K562 (cell line): ENCODE data around the gene SLC39A11. TPM values are rescaled to one million over a fixed set of nuclear protein-coding genes. Genes with fewer than 3 reads are reported as not detected.

ENCODE experiments used
- ATAC-seq: fragments of 200-7000 bp; cut with Tn5 transposase; 3 replicates; pipeline ENCODE4 v1.9.1; 2020; ENCODE audit warnings: moderate library complexity
- BruUV-seq: library from RNA; stranded (reverse); fragments of 400-500 nt; replicated peaks from 2 replicates; lab custom pipeline; 2021; lab: Mats Ljungman, UMichigan
- CTCF ChIA-PET: fragments of 300-600 bp; formaldehyde crosslinking; extraction: SDS; loops from one replicate; lab custom pipeline; 2021; ENCODE audit warnings: low intra/inter-chr PET ratio; lab: Yijun Ruan, JAX
- POLR2A ChIA-PET: fragments of 300-600, 350-650 bp; sonication (Branson Sonifier 250); formaldehyde crosslinking; extraction: SDS; loops from one replicate; lab custom pipeline; 2021; ENCODE audit warnings: antibody characterized with exemption, inconsistent platforms; lab: Yijun Ruan, JAX
- DNase-seq, 4 experiments: peaks; one replicate each; pipeline versions ENCODE4 v3.0.0 to v3.0.0-alpha.2; 2011 to 2018; ENCODE audit warnings: low spot score in 3 of 4, mixed read lengths in 3 of 4; ENCODE audit errors: extremely low read depth in 1 of 4
- FAIRE-seq: peaks from 2 replicates; lab custom pipeline; 2011; peaks lifted over from hg19 to GRCh38; lab: Jason Lieb, UNC
- H2AFZ ChIP-seq: 2 replicates; pipeline ENCODE4 v1.6.0; 2011; ENCODE audit warnings: low read depth, low read length, control low read depth, inconsistent platforms
- H3K27ac ChIP-seq: fragments of 200-600 bp; 3 replicates; pipeline ENCODE4 v1.8.0; 2011; ENCODE audit warnings: low read depth, mild to moderate bottlenecking, control low read depth, inconsistent platforms, low read length, moderate library complexity, mixed read lengths; ENCODE audit errors: extremely low read depth
- H3K27me3 ChIP-seq, 2 experiments: fragments of 300-600 bp in 1 of 2; 2 replicates in 1 of 2; 3 replicates in 1 of 2; pipeline versions ENCODE4 v1.6.0 to v1.8.0; 2011; ENCODE audit warnings: inconsistent platforms in 2 of 2, low read length in 2 of 2, mild to moderate bottlenecking in 1 of 2, mixed read lengths in 1 of 2, moderate library complexity in 1 of 2; ENCODE audit not compliant: control insufficient read depth in 2 of 2, insufficient read depth in 2 of 2
- H3K36me3 ChIP-seq: fragments of 300-600 bp; 3 replicates; pipeline ENCODE4 v1.8.0; 2011; ENCODE audit warnings: mild to moderate bottlenecking, low read length, inconsistent platforms; ENCODE audit not compliant: control insufficient read depth, insufficient read depth
- H3K4me1 ChIP-seq, 2 experiments: fragments of 200-600 bp in 1 of 2; replicated peaks in 1 of 2; 2 replicates in 1 of 2; 3 replicates in 1 of 2; pipeline versions ENCODE4 v1.5.1 to v1.8.0; 2011; ENCODE audit warnings: inconsistent platforms in 2 of 2, low read length in 2 of 2, mild to moderate bottlenecking in 1 of 2, mixed read lengths in 1 of 2, moderate library complexity in 1 of 2; ENCODE audit not compliant: control insufficient read depth in 2 of 2, insufficient read depth in 2 of 2
- H3K4me2 ChIP-seq: 2 replicates; pipeline ENCODE4 v1.6.1; 2011; ENCODE audit warnings: low read length, control low read depth, inconsistent platforms, mixed read lengths; ENCODE audit not compliant: insufficient read depth
- H3K4me3 ChIP-seq: fragments of 200-600 bp; sonication (generic), shearing (Covaris generic); 2 replicates; pipeline ENCODE4 v1.5.1; 2016; ENCODE audit warnings: control low read depth, inconsistent platforms
- H3K79me2 ChIP-seq: fragments of 200-600 bp; 3 replicates; pipeline ENCODE4 v1.8.0; 2011; ENCODE audit warnings: low read length, inconsistent platforms; ENCODE audit not compliant: control insufficient read depth, insufficient read depth
- H3K9ac ChIP-seq, 2 experiments: 2 replicates each; pipeline versions ENCODE4 v1.6.0 to v1.6.1; 2011; ENCODE audit warnings: low read depth in 2 of 2, low read length in 2 of 2, control low read depth in 1 of 2, inconsistent platforms in 1 of 2, mild to moderate bottlenecking in 1 of 2, mixed read lengths in 1 of 2; ENCODE audit not compliant: insufficient read depth in 1 of 2
- H3K9me1 ChIP-seq: one replicate; pipeline ENCODE4 v1.6.0; 2011; ENCODE audit warnings: inconsistent platforms, mild to moderate bottlenecking, low read length, moderate library complexity; ENCODE audit not compliant: control insufficient read depth, insufficient read depth
- H3K9me3 ChIP-seq: replicated peaks from 2 replicates; pipeline ENCODE4 v1.5.1; 2011; ENCODE audit warnings: low read depth, low read length, inconsistent platforms; ENCODE audit not compliant: control insufficient read depth, insufficient read depth
- H4K20me1 ChIP-seq: replicated peaks from 2 replicates; pipeline ENCODE4 v1.6.1; 2011; ENCODE audit warnings: low read length, inconsistent platforms, mixed read lengths; ENCODE audit not compliant: control insufficient read depth, insufficient read depth
- ETS1 ChIP-seq: conservative IDR thresholded peaks from 2 replicates; pipeline ENCODE4 v1.6.1; 2011; ENCODE audit warnings: low read depth, mild to moderate bottlenecking, low read length; ENCODE audit not compliant: control insufficient read depth
- FOXM1 ChIP-seq, 2 experiments: fragments of 450-650 bp in 1 of 2; sonication (generic) in 1 of 2; formaldehyde crosslinking in 1 of 2; IDR thresholded peaks; 2 replicates each; pipeline versions ENCODE4 v1.6.1 to v1.9.0; 2017 to 2022; ENCODE audit warnings: low read depth in 2 of 2, mild to moderate bottlenecking in 2 of 2, missing genetic modification reagents in 1 of 2, moderate library complexity in 1 of 2
- HMGN3 ChIP-seq: IDR thresholded peaks from 2 replicates; pipeline ENCODE4 v1.6.1; 2011; ENCODE audit warnings: borderline replicate concordance, low read depth, mild to moderate bottlenecking, mixed read lengths, low read length; ENCODE audit not compliant: insufficient read length; ENCODE audit errors: extremely low read depth
- MTA1 ChIP-seq: fragments of 450-650 bp; IDR thresholded peaks from 2 replicates; pipeline ENCODE4 v1.6.1; 2017; ENCODE audit warnings: borderline replicate concordance
- NCOA6 ChIP-seq: fragments of 450-650 bp; IDR thresholded peaks from 2 replicates; pipeline ENCODE4 v1.6.1; 2017; ENCODE audit warnings: mild to moderate bottlenecking
- NFATC3 ChIP-seq: fragments of 450-650 bp; IDR thresholded peaks from 2 replicates; pipeline ENCODE4 v1.6.1; 2017; ENCODE audit warnings: mild to moderate bottlenecking
- NFXL1 ChIP-seq: fragments of 450-650 bp; formaldehyde crosslinking; IDR thresholded peaks from 2 replicates; pipeline ENCODE4 v1.4.0; 2021; ENCODE audit warnings: mild to moderate bottlenecking
- REST ChIP-seq, 2 experiments: fragments of 450-650 bp; formaldehyde crosslinking in 1 of 2; IDR thresholded peaks; 2 replicates each; pipeline versions ENCODE4 v1.4.0 to v1.6.1; 2014 to 2020; ENCODE audit warnings: mild to moderate bottlenecking in 2 of 2, borderline replicate concordance in 1 of 2, low read depth in 1 of 2
- YBX1 ChIP-seq: fragments of 450-650 bp; IDR thresholded peaks from 2 replicates; pipeline ENCODE4 v1.7.1; 2016; ENCODE audit warnings: mild to moderate bottlenecking
- ZFPM2 ChIP-seq: fragments of 250-450 bp; sonication (Bioruptor Pico); IDR thresholded peaks from 2 replicates; pipeline ENCODE4 v1.5.1; 2022; ENCODE audit warnings: mild to moderate bottlenecking
- ZNF24 ChIP-seq: fragments of 450-650 bp; IDR thresholded peaks from 2 replicates; pipeline ENCODE4 v1.6.1; 2016
- ZNF764 ChIP-seq: fragments of 250-450 bp; sonication (Bioruptor Pico); IDR thresholded peaks from 2 replicates; pipeline ENCODE4 v1.4.0; 2020; ENCODE audit warnings: low read depth, mild to moderate bottlenecking, moderate library complexity
- ZZZ3 ChIP-seq: fragments of 450-650 bp; IDR thresholded peaks from 2 replicates; pipeline ENCODE4 v1.6.1; 2016; ENCODE audit warnings: antibody characterized with exemption, mild to moderate bottlenecking, moderate library complexity
- WGBS: fragments of 100-300 bp; shearing (Covaris generic); methylation state at CpG from one replicate; pipeline ENCODE4 v1.1.6; 2016; ENCODE audit warnings: low coverage, mixed read lengths; ENCODE audit not compliant: insufficient coverage; ENCODE audit errors: missing lambda C conversion rate; 5-methylcytosine and 5-hydroxymethylcytosine counted together
- in situ Hi-C: fragments of 300-500 bp; cut with MboI; formaldehyde crosslinking; loops from 4 replicates; pipeline ENCODE4 v1.15.0; 2018; ENCODE audit warnings: inconsistent platforms, mixed read lengths
- intact Hi-C: fragments of 100-400 bp; cut with micrococcal nuclease; formaldehyde crosslinking; loops from 2 replicates; pipeline ENCODE4 v1.14.2; 2022
- polyA plus RNA-seq, 8 experiments: library from polyadenylated mRNA; depleted of rRNA in 4 of 8; stranded (reverse) in 5 of 8; unstranded in 3 of 8; fragments of >200 nt; fragmentation: Nextera tagmentation in 2 of 8; fragmentation: Illumina TruSeq in 1 of 8; extraction: Ambion mirVana in 2 of 8; extraction: Trizol in 1 of 8; gene quantifications; 2 replicates each; pipeline versions ENCODE4 v1.2.1 to v1.2.3, GENCODE V29; 2011 to 2014; ENCODE audit warnings: inconsistent platforms in 1 of 8, missing spikeins in 1 of 8
- total RNA-seq, 7 experiments: library from RNA; depleted of rRNA in 6 of 7; stranded (reverse); fragments of >200 nt in 6 of 7; fragmentation: Illumina TruSeq in 2 of 7; extraction: Trizol in 2 of 7; gene quantifications; 2 replicates each; pipeline versions ENCODE4 v1.2.1 to v1.2.3, GENCODE V29; 2011 to 2021; ENCODE audit warnings: low replicate concordance in 1 of 7

SLC39A11 gene
- total and polyA plus RNA-seq, 9 of the 15 experiments (the other 6 are each of a cell fraction or from before 2014, with no cell fraction given): 10.5 to 26.4 (median 13.4) TPM

GRCh38 chr17:72887917-72888316, 204.6 kb downstream of the SLC39A11 start (continued):
- no peak for TF ChIP-seq REST (IDR thresholded peaks at IDR 0.05; ENCODE audit: borderline replicate concordance)
- TF ChIP-seq REST (CRISPR knock-in tag; IDR thresholded peaks at IDR 0.05; ENCODE audit: low read depth): no peak
- no peak for TF ChIP-seq NFATC3

GRCh38 chr17:72887322-72887721, 205.2 kb downstream of the SLC39A11 start:
- intact Hi-C loops (no loop called here), in situ Hi-C loops (no loop called here)
- Histone ChIP-seq H3K4me1 (peaks cover 0 to 13% of the 10 kb centered on the region in 2 experiments; a peak in 3 of 5 replicates), H3K36me3 (no peaks in the 10 kb centered on the region), H4K20me1 (no peaks in the 10 kb centered on the region), H3K27me3 (no peaks in the 10 kb centered on the region), H3K9me3 (no peaks in the 10 kb centered on the region), H3K9me1 (no peaks in the 10 kb centered on the region), H3K4me3 (no peak overlapping the region), H3K9ac (no peak overlapping the region), H3K4me2 (no peak overlapping the region), H3K27ac (no peak overlapping the region), H3K79me2 (no peaks in the 10 kb centered on the region), H2AFZ (no peak overlapping the region)
- CTCF ChIA-PET: no interaction called here
- FAIRE-seq (no peak), ATAC-seq (no peak), DNase-seq (no peak)
- 87% methylated on average over 8 of the region's 8 CpGs for WGBS
- POLR2A ChIA-PET: interaction anchor here (0.8 kb wide), 1 partner anchor 44 kb away, joined by 4 read pairs; no protein-coding TSS in a partner anchor
- no TSS peak for BruUV-seq
- TF ChIP-seq HMGN3: no peak
- no peak for TF ChIP-seq MTA1
- no peak for TF ChIP-seq ZNF764
- TF ChIP-seq ZNF24: no peak
- TF ChIP-seq NFXL1: no peak
- no peak for TF ChIP-seq ZZZ3
- TF ChIP-seq ETS1: no peak
- TF ChIP-seq NCOA6: no peak
- TF ChIP-seq FOXM1 (IDR thresholded peaks at IDR 0.05; ENCODE audit: low read depth): no peak
- no peak for TF ChIP-seq FOXM1 (CRISPR knock-in tag; IDR thresholded peaks at IDR 0.05; ENCODE audit: low read depth)
- no peak for TF ChIP-seq YBX1
- TF ChIP-seq ZFPM2: no peak
